Thymus (tissue), 2 donors: Measurements from ENCODE around the gene CASK. TPM values are rescaled to one million over a fixed set of nuclear protein-coding genes. Genes with fewer than 3 reads are reported as not detected.

ENCODE experiments used
- polyA plus RNA-seq: library from polyadenylated mRNA; stranded (reverse); fragments of 200-250 nt; gene quantifications from one replicate; pipeline ENCODE4 v1.2.3, GENCODE V29; 2013
- total RNA-seq: library from RNA; stranded (reverse); fragments of 120-200 nt; gene quantifications from one replicate; pipeline ENCODE4 v1.2.4, GENCODE V29; 2013
- donor health status: healthy.

CASK gene
- total and polyA plus RNA-seq, 2 donors: 15.7 to 21.0 TPM

Other genes with a start within 250 kb of the CASK start
- 11.9 TPM for gene GPR34, start 234.6 kb downstream of the CASK start, total RNA-seq
- 6.8 TPM for gene GPR34, start 234.6 kb downstream of the CASK start, polyA plus RNA-seq
- gene GPR82, start 199.4 kb downstream of the CASK start, total RNA-seq: 0.61 TPM
- gene GPR82, start 199.4 kb downstream of the CASK start, polyA plus RNA-seq: 0.50 TPM